Umbilical cord (tissue), 2 donors: ENCODE results near the gene TTLL11. TPM values are rescaled to one million over a fixed set of nuclear protein-coding genes. Genes with fewer than 3 reads are reported as not detected.
"Not testable (repeated sequence)": the region's sequence is repeated elsewhere in the genome, so short reads cannot be mapped to it uniquely, and the experiment has no call there.

ENCODE experiments used
- DNase-seq: peaks from one replicate; pipeline ENCODE4 v3.0.0-alpha.2; 2015; ENCODE audit warnings: low spot score
- total RNA-seq: library from RNA; depleted of rRNA; stranded (reverse); fragments of >200 nt; gene quantifications from one replicate; pipeline ENCODE4 v1.2.3, GENCODE V29; 2014; ENCODE audit warnings: low replicate concordance; ENCODE audit not compliant: insufficient read depth

The TTLL11 gene
- total RNA-seq, 1 donor from 2014 or later, result 8.9 TPM

DNA sequence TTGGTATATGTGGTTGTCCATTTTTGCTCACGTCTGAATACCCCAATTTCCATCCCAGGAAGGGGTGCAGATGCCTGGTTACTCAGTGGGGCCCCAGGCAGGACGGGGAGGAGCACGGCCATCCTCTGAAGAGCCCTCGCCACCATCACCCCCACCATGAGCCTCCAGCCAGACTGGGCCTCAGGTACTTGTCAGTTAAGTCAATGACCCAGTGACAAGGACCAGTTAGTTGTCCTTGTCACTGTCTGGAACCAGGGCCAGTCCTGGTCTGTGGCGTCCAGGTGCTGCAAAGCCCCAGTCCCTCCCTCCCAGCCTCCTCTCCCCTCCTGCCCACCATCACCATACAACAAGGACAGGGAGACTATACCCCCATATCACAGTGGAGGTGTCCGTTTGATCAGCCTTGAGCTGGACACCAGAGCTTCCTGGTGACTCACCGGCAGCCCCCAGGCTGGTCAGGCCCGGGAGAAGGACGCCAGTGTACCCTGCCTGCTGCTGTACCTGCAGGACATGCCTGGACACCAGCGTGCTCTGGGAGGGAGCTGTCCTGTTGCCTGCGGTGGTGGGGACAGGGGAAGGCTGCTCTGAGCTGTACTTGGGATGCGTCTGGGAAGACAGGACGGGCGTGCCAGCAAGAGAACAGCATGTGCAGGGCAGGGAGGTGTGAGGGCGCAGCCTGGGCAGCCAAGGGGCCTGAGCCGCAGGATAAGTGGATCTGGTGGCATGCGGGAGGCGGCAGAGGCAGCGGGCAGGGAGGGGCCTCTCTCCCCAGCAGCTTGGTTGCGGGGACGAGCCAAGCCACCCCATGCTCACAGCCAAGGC, 32.6 kb upstream of the TTLL11 start:
- no peak for DNase-seq

- peak; percentile 74 for DNase-seq
Measured at GRCh38 chr9:122125158-122125508, 32.0 kb upstream of the TTLL11 start.

DNA sequence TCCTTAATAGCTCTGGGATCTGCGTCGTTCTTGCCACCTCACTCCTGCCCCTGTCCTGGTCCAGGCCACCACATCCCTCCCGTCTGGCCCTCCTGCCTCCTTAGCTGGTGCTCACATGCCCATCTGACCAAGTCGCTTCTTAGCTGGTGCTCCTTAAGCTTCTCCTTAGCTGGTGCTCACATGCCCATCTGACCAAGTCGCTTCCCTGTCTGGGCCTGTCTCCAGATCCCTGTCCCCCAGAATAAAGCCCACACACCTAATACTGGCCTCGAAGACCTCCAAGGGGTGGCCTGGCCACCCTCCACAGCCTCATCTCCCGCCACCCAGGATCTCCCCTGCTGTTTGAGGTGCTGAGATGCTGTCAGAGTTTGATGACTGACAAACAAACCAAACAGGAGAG, 31.4 kb upstream of the TTLL11 start:
- DNase-seq, result no peak

- DNase-seq, result no peak
Measured at GRCh38 chr9:122124048-122124447, 30.9 kb upstream of the TTLL11 start.

- peak; percentile 54 for DNase-seq
Measured at GRCh38 chr9:122122903-122123632, 30.0 kb upstream of the TTLL11 start.

DNA sequence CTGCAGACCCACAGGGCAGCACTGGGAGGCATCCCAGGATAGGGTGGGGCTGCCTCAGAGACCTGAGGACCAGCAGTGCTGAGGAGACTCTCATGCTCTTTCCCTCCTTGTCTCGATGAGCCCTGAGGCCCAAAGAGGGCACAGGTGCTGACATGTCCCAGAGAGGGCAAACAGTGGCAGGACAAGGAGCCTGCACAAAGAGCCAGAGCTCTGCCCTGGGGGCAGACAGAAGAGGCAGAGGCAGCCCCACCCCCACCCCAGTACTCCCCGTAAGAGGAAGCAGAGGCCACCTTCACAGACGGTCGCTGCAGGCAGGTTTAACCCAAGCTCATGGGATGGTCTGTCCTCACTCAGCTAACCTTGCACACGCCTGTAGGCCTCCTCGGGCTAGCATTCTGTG, 29.4 kb upstream of the TTLL11 start:
- no peak for DNase-seq

- no peak for DNase-seq
Measured at GRCh38 chr9:122121931-122122330, 28.8 kb upstream of the TTLL11 start.

DNA sequence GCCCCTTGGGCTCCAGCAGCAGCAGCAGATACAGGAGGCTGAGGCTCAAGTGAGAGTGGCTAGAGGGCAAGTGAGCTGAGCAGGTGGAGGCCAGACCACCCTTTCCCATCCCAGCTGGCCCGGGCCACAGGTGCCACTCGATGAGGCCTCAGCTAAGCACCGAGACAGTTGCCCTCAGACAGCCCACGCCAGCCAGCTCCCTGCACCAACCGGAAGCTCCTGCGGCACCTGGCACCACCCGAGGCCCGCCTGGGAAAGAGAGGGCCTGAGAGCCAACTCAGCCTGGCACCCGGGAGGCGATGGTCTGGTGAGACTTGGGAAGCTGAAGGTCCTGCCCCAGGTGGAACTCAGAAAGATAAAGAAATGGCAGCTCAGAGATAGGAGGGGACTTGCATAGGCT, 28.3 kb upstream of the TTLL11 start:
- DNase-seq, result no peak

DNA sequence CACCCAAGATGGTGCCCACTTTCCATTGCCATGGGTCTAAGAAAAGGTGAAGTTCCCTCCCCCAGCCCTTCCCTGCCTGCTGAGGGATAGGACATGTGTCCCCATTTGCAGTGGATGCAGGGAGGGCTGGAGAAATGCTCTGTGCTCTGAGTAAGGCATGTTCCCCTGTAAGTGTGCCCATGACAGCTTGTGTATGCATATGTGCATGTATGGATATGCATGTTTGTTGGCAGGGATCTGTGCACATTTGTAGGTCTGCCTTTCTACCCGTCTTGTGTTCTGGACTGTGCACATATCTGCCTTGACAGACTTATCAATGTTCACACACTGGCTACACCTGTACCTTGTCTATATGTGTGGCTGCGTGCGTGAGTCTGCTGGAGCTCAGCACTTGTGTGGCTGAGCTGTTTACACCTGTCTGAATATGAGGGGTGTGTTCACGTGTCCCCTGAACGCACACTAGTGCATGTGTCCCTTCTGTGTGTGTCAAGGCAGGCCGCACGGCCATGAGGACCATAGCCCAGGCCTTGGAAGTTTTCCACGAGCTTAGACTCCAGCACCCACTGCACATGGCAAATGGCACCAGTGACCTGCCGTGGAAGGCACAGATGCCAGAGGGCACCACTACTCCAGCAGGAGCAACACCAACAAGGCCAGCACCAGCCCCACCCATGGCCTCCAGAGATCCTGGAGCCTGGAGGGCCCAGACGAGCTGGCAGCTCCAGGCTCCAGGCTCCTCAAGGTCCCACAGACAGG, 27.4 kb upstream of the TTLL11 start:
- no peak for DNase-seq

- DNase-seq, result no peak
Measured at GRCh38 chr9:122119721-122120120, 26.6 kb upstream of the TTLL11 start.

DNA sequence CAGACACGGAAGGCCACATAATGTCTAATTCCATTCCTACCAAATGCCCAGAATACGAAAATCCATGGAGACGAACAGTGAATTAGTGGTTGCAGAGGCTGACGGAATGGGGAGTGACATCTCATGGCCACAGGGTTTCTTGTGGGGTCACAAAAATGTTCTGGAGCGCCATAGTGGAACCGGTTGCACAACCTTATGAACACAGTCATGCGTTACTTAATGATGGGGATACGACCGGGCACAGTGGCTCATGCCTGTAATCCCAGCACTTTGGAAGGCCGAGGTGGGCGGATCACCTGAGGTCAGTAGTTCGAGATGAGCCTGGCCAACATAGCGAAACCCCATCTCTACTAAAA, 26.0 kb upstream of the TTLL11 start:
- DNase-seq, result no peak

- no peak for DNase-seq
Measured at GRCh38 chr9:122118343-122119165, 25.4 kb upstream of the TTLL11 start.

DNA sequence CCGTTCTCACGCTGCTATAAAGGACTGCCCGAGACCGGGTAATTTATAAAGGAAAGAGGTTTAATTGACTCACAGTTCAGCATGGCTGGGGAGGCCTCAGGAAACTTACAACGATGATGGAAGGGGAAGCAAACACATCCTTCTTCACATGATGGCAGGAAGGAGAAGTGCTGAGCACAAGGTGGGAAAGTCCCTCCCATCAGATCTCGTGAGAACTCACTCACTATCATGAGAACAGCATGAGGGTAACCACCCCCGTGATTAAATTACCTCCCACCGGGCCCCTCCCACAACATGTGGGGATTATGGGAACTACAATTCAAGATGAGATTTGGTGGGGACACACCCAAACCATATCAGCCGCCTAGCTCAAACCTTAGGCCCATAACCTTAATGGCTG, 24.1 kb upstream of the TTLL11 start:
- not testable (repeated sequence) for DNase-seq

DNA sequence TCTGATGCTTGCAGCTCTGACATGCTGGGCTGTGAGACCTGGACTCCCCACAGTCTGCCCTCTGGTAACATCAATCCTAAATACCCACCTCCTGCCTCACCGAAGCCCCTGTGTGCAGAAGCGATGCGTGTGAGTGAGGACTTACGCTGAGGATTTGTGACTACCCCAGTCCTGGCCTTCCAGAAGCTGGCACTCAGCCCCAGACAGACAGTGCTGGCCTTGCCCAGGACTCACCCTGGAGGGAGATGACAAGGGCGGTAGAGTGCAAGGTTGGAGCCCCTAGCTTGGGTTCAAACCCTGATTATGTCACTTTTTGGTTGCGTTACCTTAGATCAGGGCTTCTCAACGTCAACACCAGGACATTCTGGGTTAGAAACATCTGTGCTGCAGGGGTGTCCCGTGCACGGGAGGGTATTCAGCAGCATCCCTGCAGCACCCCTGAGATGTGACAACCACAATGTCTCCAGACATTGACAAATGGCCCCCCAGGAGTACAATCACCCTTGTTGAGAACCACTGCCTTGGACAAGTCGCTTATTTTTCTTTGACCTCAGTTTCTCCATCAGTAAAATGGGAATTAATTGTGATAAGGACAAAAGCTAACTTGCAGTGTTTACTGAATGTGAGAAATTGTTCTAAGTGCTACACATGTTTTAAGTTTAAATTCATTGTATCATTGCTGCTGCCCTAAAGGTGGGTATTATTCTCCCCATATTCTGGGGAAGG, 23.5 kb upstream of the TTLL11 start:
- DNase-seq, result no peak

GRCh38 chr9:122116040-122116439, 22.9 kb upstream of the TTLL11 start:
- DNase-seq, result no peak

DNA sequence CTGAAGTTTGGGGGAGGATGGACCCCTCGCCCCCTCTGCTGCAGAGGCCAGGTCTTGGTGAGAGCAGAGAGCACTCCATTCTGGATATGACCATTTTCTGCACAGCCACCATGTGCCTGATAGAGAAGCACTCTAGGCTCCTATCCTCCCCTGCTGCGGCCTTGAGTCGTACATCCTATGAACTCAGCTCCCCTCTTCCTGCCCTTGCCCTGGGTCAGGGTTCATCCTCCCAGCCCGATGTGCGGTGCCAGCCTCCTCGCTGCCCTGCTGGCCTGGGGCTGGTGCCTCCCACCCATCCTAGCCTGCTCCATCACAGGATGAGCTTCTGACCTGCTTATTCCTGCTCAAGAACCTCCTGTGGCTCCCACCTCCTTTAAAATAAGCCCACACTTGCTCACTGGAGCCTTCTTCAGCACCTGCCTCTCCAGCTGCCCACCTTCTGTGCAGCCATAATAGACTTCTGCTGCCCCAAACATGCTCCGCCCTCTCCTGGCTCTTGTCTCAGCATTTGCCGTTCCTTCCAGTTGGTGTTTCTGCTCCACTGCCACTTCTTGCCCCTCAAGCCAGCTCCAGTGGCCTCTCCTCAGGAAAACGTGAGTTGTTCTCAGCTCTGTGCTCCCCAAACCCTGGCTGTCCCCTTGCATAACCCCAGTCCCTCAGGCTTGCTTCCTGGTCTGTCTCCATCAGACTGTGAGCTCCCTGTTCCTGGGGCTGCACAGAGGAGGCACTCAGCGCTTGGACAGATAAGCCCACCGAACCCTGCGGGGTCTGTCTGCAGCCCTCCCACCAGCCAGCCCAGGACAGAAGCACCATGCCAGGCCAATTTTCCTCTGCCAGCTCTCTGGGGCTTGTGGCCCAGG, 22.3 kb upstream of the TTLL11 start:
- no peak for DNase-seq

DNA sequence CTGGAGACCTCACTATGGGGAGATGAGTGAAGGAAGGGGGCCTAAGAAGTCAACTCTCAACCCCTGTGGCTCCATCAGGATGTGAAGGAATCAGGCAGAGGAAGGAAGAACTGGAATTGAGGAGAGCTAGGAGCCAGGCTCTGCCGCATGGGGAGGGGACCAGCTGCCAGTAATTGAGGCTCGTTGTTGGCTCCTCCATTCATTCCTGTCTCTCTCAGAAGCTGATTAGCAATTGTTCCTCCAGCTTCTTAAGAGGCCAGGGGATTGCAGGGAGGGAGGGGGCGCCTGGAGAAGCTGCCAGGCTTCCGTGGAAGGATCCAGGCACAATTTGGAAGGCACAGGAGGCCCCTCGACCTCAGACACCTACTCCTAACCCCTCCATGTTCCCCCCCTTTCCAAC, 20.5 kb upstream of the TTLL11 start:
- no peak for DNase-seq

DNA sequence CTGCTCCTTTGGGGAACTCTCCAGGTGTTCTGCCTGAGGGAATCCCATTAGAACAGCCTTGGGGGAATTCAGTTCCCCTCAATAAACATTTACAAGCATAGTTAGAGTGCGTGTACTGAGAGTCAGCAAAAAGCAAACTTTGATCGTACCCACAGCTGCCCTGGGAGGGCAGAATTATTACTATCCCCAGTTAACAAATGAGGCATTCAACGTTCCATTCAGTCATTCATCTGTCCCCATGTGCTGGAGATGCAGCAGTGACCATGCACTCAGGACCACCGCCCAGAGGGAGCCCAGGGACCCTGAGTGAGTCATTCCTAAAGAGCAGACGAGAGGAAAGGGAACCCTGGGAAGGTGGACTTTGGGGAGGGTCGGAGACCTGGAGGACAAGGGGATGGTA, 19.1 kb upstream of the TTLL11 start:
- no peak for DNase-seq

DNA sequence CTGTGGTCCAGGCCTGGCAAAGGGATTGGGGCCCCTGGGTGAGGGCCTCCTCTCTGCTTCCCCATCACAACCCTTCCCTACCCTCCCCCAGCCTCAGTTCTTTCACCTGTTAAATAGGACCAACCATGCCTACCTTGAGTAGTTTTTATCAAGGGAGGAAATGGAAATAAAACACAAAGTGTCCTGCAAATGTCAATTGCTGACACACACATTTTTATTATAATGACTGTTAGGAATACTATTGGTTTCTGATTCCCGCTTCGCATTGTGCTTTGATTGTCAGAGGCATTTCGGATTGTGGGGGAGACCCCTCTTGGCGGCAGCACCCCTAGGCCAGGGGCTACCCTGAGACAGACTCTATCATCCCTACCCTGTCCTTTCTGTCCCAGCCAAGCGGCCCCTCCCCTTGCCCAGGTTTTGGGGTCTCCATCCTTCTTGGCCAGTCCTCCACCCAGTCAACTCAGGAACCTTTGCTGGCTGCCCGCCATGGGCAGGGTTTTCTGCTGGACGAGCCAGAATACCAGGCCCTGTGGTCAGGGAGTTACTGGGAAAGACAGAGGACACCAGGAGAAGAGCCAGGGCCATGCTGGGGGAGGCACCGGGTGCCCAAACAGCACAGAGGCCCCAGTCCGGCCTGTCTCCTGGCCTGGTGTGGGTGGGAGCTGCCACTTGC, 18.4 kb upstream of the TTLL11 start:
- DNase-seq, result no peak
